A204.1 (cell line): Measurements from ENCODE around the gene NOSIP.

Experiments
- FAIRE-seq: peaks from 2 replicates; lab custom pipeline; 2012; peaks lifted over from hg19 to GRCh38; lab: Jason Lieb, UNC

NOSIP gene

GRCh38 chr19:49506575-49507105, 73.7 kb downstream of the NOSIP start:
- no peak for FAIRE-seq
